Epidermal melanocyte (primary cell): ENCODE results near the gene CCDC33.

Experiments used
- DNase-seq: peaks from one replicate; pipeline ENCODE4 v3.0.0; 2011; ENCODE audit warnings: low spot score; ENCODE audit not compliant: insufficient read length

The CCDC33 gene

GRCh38 chr15:74281147-74282133 lies 45.3 kb downstream of the CCDC33 start:
- no peak for DNase-seq

GRCh38 chr15:74283368-74283767 lies 47.2 kb downstream of the CCDC33 start:
- no peak for DNase-seq

GRCh38 chr15:74289671-74290070 lies 53.5 kb downstream of the CCDC33 start:
- no peak for DNase-seq

GRCh38 chr15:74290645-74291044 lies 54.5 kb downstream of the CCDC33 start:
- DNase-seq: no peak

- peak; percentile 79 for DNase-seq
Observed at GRCh38 chr15:74291101-74292071, 55.3 kb downstream of the CCDC33 start.

- DNase-seq: no peak
Observed at GRCh38 chr15:74293021-74293810, 57.1 kb downstream of the CCDC33 start.

GRCh38 chr15:74294010-74294409 lies 57.9 kb downstream of the CCDC33 start:
- DNase-seq: no peak

- no peak for DNase-seq
Observed at GRCh38 chr15:74295800-74296199, 59.7 kb downstream of the CCDC33 start.

- DNase-seq: no peak
Observed at GRCh38 chr15:74297887-74298286, 61.8 kb downstream of the CCDC33 start.

GRCh38 chr15:74300057-74300795 lies 64.1 kb downstream of the CCDC33 start:
- no peak for DNase-seq

GRCh38 chr15:74301583-74302361 lies 65.6 kb downstream of the CCDC33 start:
- no peak for DNase-seq

GRCh38 chr15:74302821-74303359 lies 66.8 kb downstream of the CCDC33 start:
- DNase-seq: no peak

- no peak for DNase-seq
Observed at GRCh38 chr15:74303741-74304309, 67.7 kb downstream of the CCDC33 start.

- no peak for DNase-seq
Observed at GRCh38 chr15:74304431-74304830, 68.3 kb downstream of the CCDC33 start.

- DNase-seq: no peak
Observed at GRCh38 chr15:74305687-74306086, 69.6 kb downstream of the CCDC33 start.

GRCh38 chr15:74306781-74307217 lies 70.7 kb downstream of the CCDC33 start:
- no peak for DNase-seq

GRCh38 chr15:74307827-74308811 lies 72.0 kb downstream of the CCDC33 start:
- DNase-seq: peak; percentile 79
